ENCODE data around the gene PTPRS. TPM values are rescaled to one million over a fixed set of nuclear protein-coding genes. Genes with fewer than 3 reads are reported as not detected.

Gene PTPRS
- polyA plus RNA-seq, 3 donors: 0.03 TPM; not detected in 2

DNA sequence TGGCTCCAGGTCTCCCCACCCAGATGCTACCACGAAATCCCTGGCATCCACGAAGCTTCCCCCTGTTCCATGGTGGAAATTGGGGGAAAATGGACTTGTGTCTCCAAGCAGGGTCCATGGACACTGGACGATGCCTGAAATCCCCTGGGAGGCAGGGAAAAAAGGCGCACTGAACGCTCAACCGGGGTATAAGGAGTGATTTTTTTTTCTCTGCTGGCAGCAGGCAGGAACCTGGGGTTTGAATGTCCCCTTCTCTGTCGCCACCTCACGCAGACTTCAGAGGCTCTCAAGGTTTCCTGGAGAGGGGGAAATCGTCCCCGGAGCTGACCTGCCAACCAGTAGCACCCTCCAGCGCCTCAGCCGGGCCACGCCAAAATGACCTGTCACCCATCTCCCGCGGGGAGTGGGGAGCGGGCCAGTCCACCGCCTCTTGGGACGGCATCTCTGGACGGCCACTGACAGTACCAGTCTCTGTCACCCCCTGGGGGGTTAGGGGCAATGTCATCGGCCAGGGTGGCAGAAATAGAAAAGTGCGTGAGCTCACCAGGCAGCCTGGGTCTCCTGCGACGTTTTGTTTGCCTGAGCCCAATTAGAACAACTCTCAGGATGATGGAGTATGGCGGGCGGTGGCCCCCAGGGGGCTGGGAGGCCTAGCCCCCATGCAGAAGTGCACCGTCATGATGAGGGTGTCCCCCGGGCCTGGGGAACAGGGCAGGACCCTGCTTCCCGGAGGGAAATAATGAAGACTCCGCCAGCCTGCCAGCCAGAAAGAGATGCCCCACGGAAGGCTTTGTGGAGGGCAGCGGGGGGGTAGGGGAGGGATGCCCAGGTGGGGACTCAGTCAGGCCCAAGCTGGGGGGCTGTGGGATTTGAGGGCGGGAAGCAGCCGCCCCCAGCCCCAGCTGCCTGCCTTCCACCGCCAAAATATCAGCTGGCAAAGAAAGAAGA, 2.6 kb downstream of the PTPRS start:
- intact Hi-C loops (cut with micrococcal nuclease): no loop called here
- Histone ChIP-seq H3K4me3 (replicated peaks in 1 of 3; ENCODE audit: low read depth in 2 of 3, low read length in 3 of 3) (no peak overlapping the region), H3K4me1 (ENCODE audit: control insufficient read depth in 1 of 2, insufficient read depth in 2 of 2, low read length in 2 of 2) (no peaks in the 10 kb centered on the region), H3K9me3 (replicated peaks in 1 of 2; ENCODE audit: control insufficient read depth in 1 of 2, insufficient read depth in 1 of 2, low read length in 2 of 2) (peaks cover 0 to 4% of the 10 kb centered on the region in 2 donors), H3K36me3 (replicated peaks in 1 of 2; ENCODE audit: control insufficient read depth in 1 of 2, insufficient read depth in 2 of 2, low read length in 2 of 2) (no peaks in the 10 kb centered on the region), H2AFZ (ENCODE audit: insufficient read depth, low read depth, low read length, poor library complexity, severe bottlenecking) (no peak overlapping the region), H3K79me2 (ENCODE audit: insufficient read depth, low read length) (no peaks in the 10 kb centered on the region), H3K4me2 (replicated peaks; ENCODE audit: extremely low read depth, low read length, poor library complexity, severe bottlenecking) (no peak overlapping the region), H4K20me1 (ENCODE audit: insufficient read depth, low read length) (no peaks in the 10 kb centered on the region), H3K9ac (ENCODE audit: insufficient read depth, low read length, poor library complexity, severe bottlenecking) (no peak overlapping the region), H3K27me3 (ENCODE audit: control insufficient read depth in 2 of 2, insufficient read depth in 2 of 2, low read length in 2 of 2) (peaks cover 19 to 73% of the 10 kb centered on the region in 2 donors), H3K27ac (ENCODE audit: low read depth in 1 of 2, low read length in 2 of 2) (no peak overlapping the region)
- peak overlapping the region in 1 of 2 donors; percentile 61 for H3K4me3 Mint-ChIP-seq
- TF ChIP-seq, protein P1, sequence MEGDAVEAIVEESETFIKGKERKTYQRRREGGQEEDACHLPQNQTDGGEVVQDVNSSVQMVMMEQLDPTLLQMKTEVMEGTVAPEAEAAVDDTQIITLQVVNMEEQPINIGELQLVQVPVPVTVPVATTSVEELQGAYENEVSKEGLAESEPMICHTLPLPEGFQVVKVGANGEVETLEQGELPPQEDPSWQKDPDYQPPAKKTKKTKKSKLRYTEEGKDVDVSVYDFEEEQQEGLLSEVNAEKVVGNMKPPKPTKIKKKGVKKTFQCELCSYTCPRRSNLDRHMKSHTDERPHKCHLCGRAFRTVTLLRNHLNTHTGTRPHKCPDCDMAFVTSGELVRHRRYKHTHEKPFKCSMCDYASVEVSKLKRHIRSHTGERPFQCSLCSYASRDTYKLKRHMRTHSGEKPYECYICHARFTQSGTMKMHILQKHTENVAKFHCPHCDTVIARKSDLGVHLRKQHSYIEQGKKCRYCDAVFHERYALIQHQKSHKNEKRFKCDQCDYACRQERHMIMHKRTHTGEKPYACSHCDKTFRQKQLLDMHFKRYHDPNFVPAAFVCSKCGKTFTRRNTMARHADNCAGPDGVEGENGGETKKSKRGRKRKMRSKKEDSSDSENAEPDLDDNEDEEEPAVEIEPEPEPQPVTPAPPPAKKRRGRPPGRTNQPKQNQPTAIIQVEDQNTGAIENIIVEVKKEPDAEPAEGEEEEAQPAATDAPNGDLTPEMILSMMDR (IDR thresholded peaks at IDR 0.05): no peak
- H3K4me1 Mint-ChIP-seq: peaks cover 11% of the 10 kb centered on the region
- WGBS (ENCODE audit: insufficient coverage): 51% methylated on average over 25 of the region's 34 CpGs
- H3K27me3 Mint-ChIP-seq (ENCODE audit: low read depth in 3 of 3): peaks cover 63 to 82% (median 77%) of the 10 kb centered on the region in 3 donors
- peaks cover 4 to 19% (median 15%) of the 10 kb centered on the region in 7 donors for H3K9me3 Mint-ChIP-seq
- no peak overlapping the region for H3K27ac Mint-ChIP-seq
- no peak for DNase-seq
- peaks cover 0 to 10% of the 10 kb centered on the region in 2 donors for H3K36me3 Mint-ChIP-seq

DNA sequence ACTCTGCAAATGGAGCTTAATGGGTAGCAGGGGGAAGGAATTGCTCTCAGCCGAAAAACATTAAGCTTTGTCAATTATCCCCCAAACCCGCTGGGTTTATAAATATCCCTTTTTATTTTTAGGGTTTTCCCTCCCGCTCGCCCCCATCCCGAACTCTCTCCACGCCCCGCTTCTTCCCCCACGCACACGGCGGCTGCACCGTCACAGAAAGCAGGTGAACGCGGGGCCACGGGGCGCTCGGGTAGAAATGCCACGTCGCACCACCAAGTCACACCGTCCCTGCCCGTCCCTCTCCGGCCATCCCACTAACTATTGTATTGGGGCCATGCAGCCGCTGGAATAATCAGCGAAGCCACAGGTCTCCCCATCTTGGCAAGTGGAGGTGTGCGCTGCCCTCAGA, 3.5 kb downstream of the PTPRS start:
- Histone ChIP-seq H4K20me1 (ENCODE audit: insufficient read depth, low read length) (no peaks in the 10 kb centered on the region), H3K27ac (ENCODE audit: low read depth in 1 of 2, low read length in 2 of 2) (no peak overlapping the region), H3K79me2 (ENCODE audit: insufficient read depth, low read length) (no peaks in the 10 kb centered on the region), H3K4me1 (ENCODE audit: control insufficient read depth in 1 of 2, insufficient read depth in 2 of 2, low read length in 2 of 2) (no peaks in the 10 kb centered on the region), H3K4me2 (replicated peaks; ENCODE audit: extremely low read depth, low read length, poor library complexity, severe bottlenecking) (no peak overlapping the region), H3K9me3 (replicated peaks in 1 of 2; ENCODE audit: control insufficient read depth in 1 of 2, insufficient read depth in 1 of 2, low read length in 2 of 2) (peaks cover 0 to 4% of the 10 kb centered on the region in 2 donors), H3K9ac (ENCODE audit: insufficient read depth, low read length, poor library complexity, severe bottlenecking) (no peak overlapping the region), H3K4me3 (replicated peaks in 1 of 3; ENCODE audit: low read depth in 2 of 3, low read length in 3 of 3) (no peak overlapping the region), H2AFZ (ENCODE audit: insufficient read depth, low read depth, low read length, poor library complexity, severe bottlenecking) (no peak overlapping the region), H3K36me3 (replicated peaks in 1 of 2; ENCODE audit: control insufficient read depth in 1 of 2, insufficient read depth in 2 of 2, low read length in 2 of 2) (no peaks in the 10 kb centered on the region), H3K27me3 (ENCODE audit: control insufficient read depth in 2 of 2, insufficient read depth in 2 of 2, low read length in 2 of 2) (peaks cover 19 to 69% of the 10 kb centered on the region in 2 donors)
- 92% methylated on average over 19 of the region's 24 CpGs for WGBS (ENCODE audit: insufficient coverage)
- peaks cover 62 to 76% (median 69%) of the 10 kb centered on the region in 3 donors for H3K27me3 Mint-ChIP-seq (ENCODE audit: low read depth in 3 of 3)
- peaks cover 4 to 19% (median 15%) of the 10 kb centered on the region in 7 donors for H3K9me3 Mint-ChIP-seq
- peaks cover 0 to 10% of the 10 kb centered on the region in 2 donors for H3K36me3 Mint-ChIP-seq
- peak overlapping the region in 1 of 2 donors; percentile 61 for H3K4me3 Mint-ChIP-seq
- no peak for DNase-seq
- TF ChIP-seq, protein P1 (IDR thresholded peaks at IDR 0.05): no peak
- no peak overlapping the region for H3K27ac Mint-ChIP-seq
- intact Hi-C loops (cut with micrococcal nuclease): no loop called here
- peaks cover 11% of the 10 kb centered on the region for H3K4me1 Mint-ChIP-seq
